HepG2 (cell line): ENCODE data around the gene CD302. TPM values are rescaled to one million over a fixed set of nuclear protein-coding genes. Genes with fewer than 3 reads are reported as not detected.

Experiments
- BRD4 ChIP-seq: sonication (generic); formaldehyde crosslinking; IDR thresholded peaks from 2 replicates; pipeline ENCODE4 v1.4.0; 2020; ENCODE audit warnings: missing genetic modification reagents
- KIAA2018 ChIP-seq: sonication (generic); formaldehyde crosslinking; IDR thresholded peaks from 2 replicates; pipeline ENCODE4 v1.5.0; 2020; ENCODE audit warnings: mild to moderate bottlenecking, missing genetic modification reagents, borderline replicate concordance
- MIER3 ChIP-seq: IDR thresholded peaks from 2 replicates; pipeline ENCODE4 v1.6.1; 2016; ENCODE audit warnings: missing compliant biosample characterization, borderline replicate concordance
- MTF2 ChIP-seq: sonication (generic); formaldehyde crosslinking; IDR thresholded peaks from 2 replicates; pipeline ENCODE4 v1.5.0; 2020; ENCODE audit warnings: missing genetic modification reagents, borderline replicate concordance
- NFAT5 ChIP-seq: sonication (generic); formaldehyde crosslinking; IDR thresholded peaks from 2 replicates; pipeline ENCODE4 v1.4.0; 2020; ENCODE audit warnings: missing genetic modification reagents
- POLR2A ChIP-seq, 2 experiments: IDR thresholded peaks; 2 replicates each; pipeline ENCODE4 v1.6.1; 2011; ENCODE audit warnings: low read depth in 2 of 2, low read length in 2 of 2, mild to moderate bottlenecking in 1 of 2, moderate library complexity in 1 of 2; ENCODE audit not compliant: insufficient read depth in 1 of 2
- ZBTB39 ChIP-seq: sonication (generic); formaldehyde crosslinking; IDR thresholded peaks from 2 replicates; pipeline ENCODE4 v1.5.0; 2020; ENCODE audit warnings: missing genetic modification reagents
- ZNF605 ChIP-seq: sonication (generic); formaldehyde crosslinking; IDR thresholded peaks from 2 replicates; pipeline ENCODE4 v1.8.0; 2022; ENCODE audit warnings: mild to moderate bottlenecking, missing genetic modification reagents
- ZNF710 ChIP-seq: sonication (generic); formaldehyde crosslinking; IDR thresholded peaks from 2 replicates; pipeline ENCODE4 v1.5.0; 2020; ENCODE audit warnings: mild to moderate bottlenecking, missing genetic modification reagents, borderline replicate concordance
- polyA plus RNA-seq, 8 experiments: library from polyadenylated mRNA; depleted of rRNA in 3 of 8; stranded (reverse) in 7 of 8; unstranded in 1 of 8; fragments of >200 nt; fragmentation: Illumina TruSeq in 4 of 8; extraction: Trizol in 4 of 8; gene quantifications; 2 replicates each; pipeline versions ENCODE4 v1.2.1 to v1.2.3, GENCODE V29; 2011 to 2016; ENCODE audit warnings: low read depth in 4 of 8, missing spikeins in 1 of 8, mixed read lengths in 1 of 8; ENCODE audit not compliant: insufficient read depth in 1 of 8
- total RNA-seq, 5 experiments: library from RNA; depleted of rRNA; stranded (reverse); fragments of >200 nt; fragmentation: Illumina TruSeq; extraction: Trizol; gene quantifications; 2 replicates each; pipeline ENCODE4 v1.2.3, GENCODE V29; 2016; ENCODE audit warnings: low read depth in 1 of 5

Gene CD302
- total and polyA plus RNA-seq, 2 of the 13 experiments (the other 11 are each of a cell fraction or from before 2014, with no cell fraction given): 8.0 to 15.6 TPM

GRCh38 chr2:159774370-159774990 is 23.5 kb downstream of the CD302 start (continued):
- TF ChIP-seq NFAT5 (CRISPR knock-in tag) (no peak), ZBTB39 (CRISPR knock-in tag) (no peak), ZNF605 (no peak), ZNF710 (CRISPR knock-in tag) (no peak), MTF2 (CRISPR knock-in tag) (no peak), KIAA2018 (CRISPR knock-in tag) (no peak), MIER3 (no peak), BRD4 (CRISPR knock-in tag) (no peak), POLR2A (IDR thresholded peaks at IDR 0.05; ENCODE audit: insufficient read depth in 1 of 2, low read depth in 2 of 2, low read length in 2 of 2) (peak; percentile 10 to 41; a peak in 1 of 4 replicates)
